ENCODE data around the gene SH3YL1.

Gene SH3YL1

GRCh38 chr2:263774-264492 lies at the start of gene SH3YL1:
TSS of gene SH3YL1 (minus strand) at chr2:264032. CDS start at chr2:263984, 48 bp downstream.
- no peak for DNase-seq

- no peak for DNase-seq
These were observed 47.2 kb upstream of the SH3YL1 start for GRCh38 chr2:310994-311393.

GRCh38 chr2:309954-310510 lies 46.2 kb upstream of the SH3YL1 start:
- no peak for DNase-seq

- no peak for DNase-seq
These were observed 45.5 kb upstream of the SH3YL1 start for GRCh38 chr2:309148-309953.

GRCh38 chr2:305366-305765 lies 41.5 kb upstream of the SH3YL1 start:
- DNase-seq = no peak

- no peak for DNase-seq
These were observed 32.5 kb upstream of the SH3YL1 start for GRCh38 chr2:296354-296753.

- no peak for DNase-seq
These were observed 31.3 kb upstream of the SH3YL1 start for GRCh38 chr2:295090-295489.

GRCh38 chr2:290090-290722 lies 26.4 kb upstream of the SH3YL1 start:
- peak; percentile 33 for DNase-seq

- DNase-seq = no peak
These were observed 25.7 kb upstream of the SH3YL1 start for GRCh38 chr2:289362-290089.

GRCh38 chr2:288758-289361 lies 25.0 kb upstream of the SH3YL1 start:
- no peak for DNase-seq

- DNase-seq = no peak
These were observed 24.3 kb upstream of the SH3YL1 start, which contains the start of gene ALKAL2 for GRCh38 chr2:287911-288757. TSS of gene ALKAL2 (minus strand) at chr2:288091. CDS start at chr2:287835, 256 bp downstream.

- DNase-seq = no peak
These were observed 23.6 kb upstream of the SH3YL1 start for GRCh38 chr2:287471-287885.

- DNase-seq = no peak
These were observed 23.1 kb upstream of the SH3YL1 start for GRCh38 chr2:286774-287392.

- DNase-seq = no peak
These were observed 22.2 kb upstream of the SH3YL1 start for GRCh38 chr2:286035-286434.

- DNase-seq = no peak
These were observed 21.7 kb upstream of the SH3YL1 start for GRCh38 chr2:285531-285930.

- no peak for DNase-seq
These were observed 21.2 kb upstream of the SH3YL1 start for GRCh38 chr2:284896-285492.

- DNase-seq = no peak
These were observed 20.4 kb upstream of the SH3YL1 start for GRCh38 chr2:283996-284794.

GRCh38 chr2:282371-283263 lies 18.8 kb upstream of the SH3YL1 start:
- DNase-seq = no peak
